GM21576 (cell line): Measurements from ENCODE around the gene MLST8.
"Not testable (repeated sequence)": the region's sequence is repeated elsewhere in the genome, so short reads cannot be mapped to it uniquely, and the experiment has no call there.

Experiments
- ATAC-seq: cut with Tn5 transposase; IDR thresholded peaks from one replicate; pipeline ENCODE4 v1.9.1; 2021; ENCODE audit warnings: mild to moderate bottlenecking, moderate library complexity; ENCODE audit not compliant: unreplicated experiment

MLST8 gene

DNA sequence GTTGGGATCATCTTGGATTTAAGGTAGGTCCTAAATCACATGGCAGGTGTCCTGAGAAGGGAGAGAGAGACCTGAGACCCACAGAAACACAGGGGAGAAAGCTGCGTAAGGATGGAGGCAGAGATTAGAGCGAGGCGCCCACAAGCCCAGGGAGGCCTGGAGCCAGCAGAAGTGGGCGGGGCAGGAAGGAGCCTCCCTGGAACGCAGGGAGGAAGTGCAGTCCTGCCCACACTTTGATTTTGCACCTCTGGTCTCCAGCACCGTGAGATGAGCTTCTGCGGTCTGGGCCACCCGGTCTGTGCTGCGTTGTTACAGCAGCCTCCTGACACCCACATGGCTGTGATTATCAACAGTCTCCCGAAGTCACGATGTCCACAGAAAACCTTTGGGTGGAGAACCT lies 37.3 kb downstream of the MLST8 start:
- ATAC-seq: no peak

DNA sequence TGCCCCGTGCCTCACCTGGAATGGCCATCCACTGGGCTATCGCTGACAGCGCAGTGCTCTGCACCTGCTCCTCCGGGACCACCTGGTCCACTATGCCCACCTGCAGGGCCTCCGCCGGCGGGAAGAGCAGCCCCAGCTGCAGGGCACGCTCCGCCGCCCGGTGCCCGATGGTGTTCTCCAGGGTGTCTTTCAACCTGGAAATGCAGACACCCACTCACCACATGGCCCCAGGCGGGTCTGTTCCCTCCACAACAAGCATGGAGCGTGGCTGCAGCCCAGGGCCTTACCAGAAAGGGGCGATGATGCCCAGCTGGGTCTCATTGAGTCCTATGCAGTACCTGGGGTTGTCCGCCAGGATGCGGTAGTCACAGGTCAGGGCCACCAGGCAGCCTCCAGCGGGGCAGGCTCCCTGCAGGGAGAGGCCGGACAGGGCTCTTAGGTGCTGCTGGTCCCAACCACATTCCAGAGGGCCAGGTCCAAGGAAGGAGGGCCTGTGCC lies 37.8 kb downstream of the MLST8 start:
- no peak for ATAC-seq

DNA sequence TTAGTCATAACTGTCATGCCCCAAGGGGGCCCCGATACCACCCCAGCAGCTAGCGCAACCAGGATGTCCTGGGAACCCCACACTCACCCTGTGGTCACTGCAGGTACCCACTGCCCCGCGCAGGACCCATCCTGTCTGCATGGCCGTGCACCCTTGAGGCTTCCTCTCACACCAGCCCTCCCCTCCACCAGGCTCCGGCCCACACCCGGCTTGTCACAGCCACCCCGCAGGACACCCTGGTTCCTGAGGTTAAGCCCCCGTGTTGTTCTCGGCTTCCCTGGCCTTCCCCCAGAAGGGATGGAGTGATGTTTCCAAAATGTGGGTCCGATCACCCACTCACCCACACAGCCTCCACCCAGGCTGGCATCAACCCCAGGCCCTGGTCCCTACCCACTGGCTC lies 38.5 kb downstream of the MLST8 start:
- ATAC-seq: no peak

DNA sequence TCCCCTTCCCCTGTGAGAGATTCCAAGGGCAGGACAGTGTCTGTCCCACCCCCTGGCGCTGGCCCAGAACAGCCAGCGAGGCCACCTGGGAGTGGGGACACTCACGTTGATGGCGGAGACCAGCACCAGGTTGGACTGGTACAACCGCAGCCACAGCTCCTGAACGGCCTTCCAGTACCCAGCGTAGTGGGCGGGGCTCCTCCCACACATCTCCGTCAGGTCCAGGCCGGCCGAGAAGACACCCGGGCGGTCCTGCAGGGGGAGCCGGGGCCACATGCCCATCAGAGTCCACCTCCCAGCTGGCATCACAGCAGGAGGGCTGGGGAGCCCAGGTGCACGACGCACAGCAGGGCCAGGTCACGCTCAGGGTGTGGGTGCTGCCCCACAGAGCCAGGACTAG lies 39.0 kb downstream of the MLST8 start:
- ATAC-seq: no peak

DNA sequence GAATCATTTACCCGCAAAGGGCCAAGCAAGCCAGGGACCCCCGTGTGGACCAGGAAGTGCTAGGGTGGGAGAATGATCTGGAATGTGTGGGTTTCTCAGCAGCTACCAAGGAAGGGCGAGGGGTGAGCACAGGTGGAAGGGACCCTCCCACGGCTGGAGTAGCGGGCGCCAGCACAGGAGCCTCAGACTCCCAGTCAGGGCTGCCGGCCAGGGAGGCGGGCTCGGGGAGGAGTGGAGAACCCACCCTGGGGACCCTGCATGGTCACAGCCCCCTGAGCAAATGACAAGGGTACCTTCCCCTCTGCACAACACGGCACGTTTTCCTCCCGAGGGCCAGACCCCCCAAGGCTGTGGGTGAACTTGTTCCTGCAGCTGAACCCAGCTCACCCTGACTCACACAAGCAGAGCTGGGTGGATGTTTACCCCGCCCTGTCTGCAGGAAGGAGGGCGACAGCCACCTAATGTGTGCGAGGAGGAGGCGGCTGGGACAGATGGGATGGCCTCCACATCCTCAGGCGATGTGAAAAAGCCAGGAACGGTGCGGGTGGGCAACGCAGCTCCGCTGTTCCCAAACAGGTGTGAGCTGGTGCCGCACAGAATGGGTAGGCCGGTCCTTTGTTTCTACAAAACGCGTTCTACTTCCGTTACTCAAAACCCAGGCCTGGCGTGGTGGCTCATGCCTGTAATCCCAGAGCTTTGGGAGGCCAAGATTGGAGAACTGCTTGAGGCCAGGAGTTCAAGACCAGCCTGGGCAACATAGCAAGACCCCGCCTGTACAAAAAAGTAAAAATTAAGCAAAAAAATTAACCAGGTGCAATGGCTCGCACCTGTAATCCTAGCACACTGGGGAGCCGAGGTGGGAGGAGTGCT lies 39.9 kb downstream of the MLST8 start:
- no peak for ATAC-seq

DNA sequence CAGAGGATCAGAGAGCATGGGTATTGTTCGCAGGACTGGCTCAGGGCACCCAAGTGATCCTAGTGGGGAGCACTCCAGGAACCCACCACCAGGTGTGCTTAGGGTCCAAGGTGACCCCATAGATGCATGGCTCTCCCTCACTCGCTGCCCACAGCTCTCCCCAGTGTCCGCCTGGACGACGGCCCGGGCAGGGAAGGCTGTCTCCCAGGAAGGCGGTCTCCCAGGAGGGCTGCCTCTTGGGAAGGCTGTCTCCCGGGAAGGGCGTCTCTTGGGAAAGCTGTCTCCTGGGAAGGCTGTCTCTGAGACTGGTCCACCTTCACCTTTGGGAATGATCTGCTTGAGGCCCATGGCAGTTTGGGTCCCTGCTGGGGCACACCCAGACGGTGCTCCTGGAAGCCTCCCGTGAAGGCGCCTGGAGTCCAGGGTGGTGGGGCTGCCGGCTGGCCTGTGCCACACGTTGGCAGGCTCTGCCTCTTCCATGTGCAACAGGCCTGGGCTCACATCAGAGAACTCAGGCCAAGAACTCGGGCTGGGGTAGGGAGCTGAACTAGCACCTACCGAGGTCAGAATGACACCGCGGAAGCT lies 41.1 kb downstream of the MLST8 start:
- no peak for ATAC-seq

DNA sequence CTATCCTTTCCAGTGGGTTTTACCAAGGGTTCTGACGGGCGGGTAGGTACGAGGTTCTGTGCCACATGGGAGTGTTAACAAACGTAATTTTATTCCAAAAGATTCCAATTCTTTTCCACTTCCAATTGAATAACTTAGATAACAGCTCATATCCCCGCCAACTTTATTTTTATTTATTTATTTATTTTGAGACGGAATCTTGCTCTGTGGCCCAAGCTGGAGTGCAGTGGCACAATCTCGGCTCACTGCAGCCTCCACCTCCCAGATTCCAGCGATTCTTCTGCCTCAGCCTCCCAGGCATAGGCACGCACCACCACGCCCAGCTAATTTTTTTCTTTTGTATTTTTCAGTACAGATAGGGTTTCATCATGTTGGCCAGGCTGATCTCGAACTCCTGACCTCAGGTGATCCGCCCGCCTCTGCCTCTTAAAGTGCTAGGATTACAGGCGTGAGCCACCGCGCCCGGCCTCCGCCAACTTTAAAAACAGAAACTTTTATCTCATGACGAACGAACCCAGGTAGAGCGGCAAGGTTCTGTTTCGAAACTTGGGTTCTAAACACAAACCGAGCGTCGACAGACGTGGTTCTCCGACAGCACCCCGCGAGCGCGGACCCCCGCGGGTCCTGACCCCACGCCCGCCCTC lies 45.5 kb downstream of the MLST8 start:
- ATAC-seq: peak; percentile 3

DNA sequence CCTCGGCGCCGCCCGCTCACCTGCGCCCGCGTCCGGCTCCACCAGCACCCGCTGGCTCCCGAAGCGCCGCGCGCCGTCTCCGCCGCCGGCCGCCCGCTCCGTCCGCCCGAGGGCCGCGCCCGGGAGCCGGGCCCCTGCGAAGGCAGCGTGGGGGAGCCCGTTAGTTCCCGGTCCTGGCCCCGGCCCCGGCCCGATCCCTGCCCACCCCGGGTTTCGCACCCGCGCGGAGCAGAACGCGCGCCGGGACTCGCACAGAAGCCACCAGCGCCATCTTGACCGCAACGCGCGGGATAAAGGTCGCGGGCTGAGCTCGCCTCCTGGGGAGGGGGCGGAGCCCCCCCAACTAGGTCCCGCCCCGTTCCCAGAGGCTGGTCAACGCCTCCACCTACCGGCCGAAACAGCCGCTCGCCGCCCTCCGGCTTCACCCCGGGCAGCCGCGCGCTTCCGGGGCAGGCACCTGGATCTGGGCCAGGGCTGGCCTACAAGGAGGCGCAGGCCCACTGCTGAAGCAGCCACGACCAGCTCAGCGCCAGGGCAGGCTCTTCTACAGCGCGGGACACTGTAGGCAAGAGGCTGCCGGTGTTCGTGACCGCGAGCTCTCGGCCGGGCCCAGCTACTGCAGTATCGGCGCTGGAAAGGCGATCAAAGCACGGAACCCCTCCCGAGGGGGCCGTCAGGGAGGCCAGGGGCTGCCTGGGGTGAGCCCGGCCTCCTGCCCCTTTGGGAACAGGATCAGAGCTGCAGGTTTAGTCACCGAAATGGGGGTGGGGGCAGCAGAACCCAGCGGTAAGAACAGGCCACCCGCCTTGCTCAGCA lies 46.2 kb downstream of the MLST8 start, which contains the start of gene ECI1:
Gene ECI1, minus strand, starts transcription at position 292 of the 816 bp plus-strand sequence. Its CDS starts 21 bp downstream, at position 271.
- peak; percentile 81 for ATAC-seq

DNA sequence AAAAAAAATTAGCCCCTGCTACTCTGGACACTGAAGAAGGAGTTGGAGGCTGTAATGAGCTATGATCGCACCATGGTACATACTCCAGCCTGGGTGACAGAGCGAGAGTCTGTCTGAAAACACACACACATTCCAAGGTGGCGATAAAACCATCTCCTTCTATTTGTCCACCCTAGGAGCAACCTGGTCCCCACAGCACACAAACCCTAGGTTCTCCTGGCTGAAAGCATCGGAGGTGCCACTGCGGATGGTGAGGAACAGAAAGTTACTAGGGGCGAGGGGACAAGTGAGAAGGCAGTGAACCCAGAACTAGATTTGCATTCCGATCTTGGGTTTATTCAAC lies 47.5 kb downstream of the MLST8 start:
- no peak for ATAC-seq

DNA sequence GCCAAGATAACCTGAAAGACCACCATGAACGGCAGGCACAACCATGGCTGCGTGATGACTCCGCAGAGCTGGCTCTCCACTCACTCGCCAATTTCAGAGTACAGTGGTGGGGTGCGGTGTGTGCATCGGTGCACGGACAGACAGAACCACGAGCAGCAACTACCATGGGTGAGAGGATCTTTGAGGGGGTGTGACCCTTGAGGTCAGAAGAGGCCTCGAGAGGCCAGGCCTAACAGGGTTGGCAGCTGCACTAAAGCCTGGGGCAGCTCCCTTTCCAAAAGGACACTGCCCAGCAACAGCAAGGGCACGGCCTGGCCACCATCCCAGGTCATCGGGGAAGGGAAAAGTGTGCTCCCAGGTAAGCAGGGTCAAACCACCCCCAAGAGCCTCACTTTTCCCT lies 48.0 kb downstream of the MLST8 start:
- ATAC-seq: no peak

DNA sequence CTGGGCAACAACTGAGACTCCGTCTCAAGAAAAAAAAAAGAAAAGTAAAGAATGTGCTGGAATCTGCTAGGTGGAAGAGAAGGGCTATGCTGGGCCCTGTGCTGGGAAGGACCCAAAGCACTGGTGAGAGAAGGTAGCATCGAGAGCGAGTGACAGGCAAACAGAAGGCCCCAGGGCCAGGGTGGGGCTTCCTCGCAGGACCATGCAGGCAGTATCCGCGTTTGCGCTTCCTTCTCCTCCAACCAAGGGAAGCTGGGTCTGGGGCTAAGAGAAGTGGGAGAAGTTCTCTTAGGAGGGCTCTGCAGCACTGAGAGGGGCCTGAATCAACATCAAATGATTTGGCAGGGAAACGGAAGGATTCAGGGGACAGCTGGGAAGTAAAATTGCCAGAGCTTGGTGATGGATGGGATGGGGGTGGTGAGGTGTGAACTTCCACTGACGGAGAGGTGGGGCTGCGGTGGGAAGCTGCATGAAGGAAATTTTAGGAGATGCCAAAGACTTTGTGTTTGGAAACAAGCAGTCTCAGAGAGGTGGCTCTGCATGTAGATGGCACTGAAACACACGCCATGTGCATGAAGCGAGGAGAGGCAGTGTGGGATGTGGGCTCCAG lies 51.4 kb downstream of the MLST8 start:
- no peak for ATAC-seq

DNA sequence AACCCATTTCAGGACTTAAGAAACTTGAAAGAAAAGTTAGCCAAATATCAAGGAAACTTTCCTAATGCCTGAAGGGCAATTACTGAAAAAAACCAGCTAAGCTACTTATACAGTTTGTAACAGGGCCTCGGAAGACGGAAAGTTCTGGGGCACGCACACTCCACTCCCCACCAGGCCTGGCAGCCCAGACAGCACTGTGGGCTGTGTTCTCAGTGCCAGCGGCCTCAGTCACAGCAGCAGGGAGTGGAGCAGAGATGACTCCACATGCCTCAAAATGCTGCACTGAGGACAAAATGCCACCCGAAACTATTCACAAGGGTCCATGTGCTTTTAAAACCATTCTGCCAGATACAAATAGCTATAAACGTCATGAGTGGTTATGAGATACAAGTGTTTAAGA lies 52.5 kb downstream of the MLST8 start:
- no peak for ATAC-seq

DNA sequence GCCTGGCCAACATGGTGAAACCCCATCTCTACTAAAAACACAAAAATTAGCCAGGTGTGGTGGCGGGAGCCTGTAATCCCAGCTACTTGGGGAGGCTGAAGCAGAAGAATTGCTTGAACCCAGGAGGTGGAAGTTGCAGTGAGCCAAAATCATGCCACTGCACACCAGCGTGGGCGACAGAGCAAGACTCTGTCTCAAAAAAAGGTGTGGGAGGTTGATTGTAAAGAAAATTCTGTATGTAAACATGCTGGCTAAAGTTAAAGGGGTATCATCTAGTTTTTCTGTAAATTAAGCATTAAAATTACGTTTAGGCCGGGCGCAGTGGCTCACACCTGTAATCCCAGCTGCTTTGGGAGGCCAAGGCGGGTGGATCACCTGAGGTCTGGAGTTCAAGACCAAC lies 53.3 kb downstream of the MLST8 start:
- ATAC-seq: not testable (repeated sequence)
